Smooth muscle cell (in vitro differentiated cells): ENCODE results near the gene PPP1R3G. TPM values are rescaled to one million over a fixed set of nuclear protein-coding genes. Genes with fewer than 3 reads are reported as not detected.

Experiments
- DNase-seq: peaks from one replicate; lab custom pipeline; 2025; ENCODE audit not compliant: unreplicated experiment; lab: John Stamatoyannopoulos, UW
- H2AFZ ChIP-seq: fragments of 200-600 bp; sonication (generic); 2 replicates; pipeline ENCODE4 v1.6.0; 2016; ENCODE audit warnings: antibody characterized with exemption, low read depth, mild to moderate bottlenecking
- H3F3A ChIP-seq: fragments of 200-600 bp; sonication (generic); 2 replicates; pipeline ENCODE4 v1.6.0; 2017; ENCODE audit warnings: antibody characterized with exemption, low read depth
- H3K27ac ChIP-seq: fragments of 200-600 bp; sonication (generic); 2 replicates; pipeline ENCODE4 v1.5.1; 2016; ENCODE audit warnings: low read depth, mild to moderate bottlenecking
- H3K27me3 ChIP-seq: fragments of 200-600 bp; sonication (generic); 2 replicates; pipeline ENCODE4 v1.6.1; 2016; ENCODE audit warnings: low read depth, mild to moderate bottlenecking
- H3K36me3 ChIP-seq: fragments of 200-600 bp; sonication (generic); 2 replicates; pipeline ENCODE4 v1.5.1; 2016; ENCODE audit warnings: low read depth
- H3K4me1 ChIP-seq: fragments of 200-600 bp; sonication (generic); 2 replicates; pipeline ENCODE4 v1.5.1; 2016; ENCODE audit warnings: low read depth
- H3K4me2 ChIP-seq: fragments of 200-600 bp; sonication (generic); 2 replicates; pipeline ENCODE4 v1.6.0; 2016; ENCODE audit warnings: mild to moderate bottlenecking
- H3K4me3 ChIP-seq: fragments of 200-600 bp; sonication (generic); 2 replicates; pipeline ENCODE4 v1.5.1; 2016; ENCODE audit warnings: mild to moderate bottlenecking
- H3K79me2 ChIP-seq: fragments of 200-600 bp; sonication (generic); 2 replicates; pipeline ENCODE4 v1.6.0; 2016; ENCODE audit warnings: low read depth, mild to moderate bottlenecking
- H3K9ac ChIP-seq: fragments of 200-600 bp; sonication (generic); 2 replicates; pipeline ENCODE4 v1.6.0; 2016; ENCODE audit warnings: low read depth
- H3K9me3 ChIP-seq: fragments of 200-600 bp; sonication (generic); replicated peaks from 2 replicates; pipeline ENCODE4 v1.5.1; 2016; ENCODE audit warnings: low read depth
- H4K20me1 ChIP-seq: fragments of 200-600 bp; sonication (generic); 2 replicates; pipeline ENCODE4 v1.6.0; 2016; ENCODE audit warnings: low read depth
- WGBS: methylation state at CpG from one replicate; pipeline ENCODE4 v1.1.7; 2016; ENCODE audit warnings: low lambda C conversion rate; 5-methylcytosine and 5-hydroxymethylcytosine counted together
- polyA plus RNA-seq: library from polyadenylated mRNA; unstranded; fragments of >200 nt; fragmentation: Nextera tagmentation; extraction: Ambion mirVana; gene quantifications from 2 replicates; pipeline ENCODE4 v1.2.1, GENCODE V29; 2016
- total RNA-seq: library from RNA; depleted of rRNA; stranded (reverse); fragments of >200 nt; gene quantifications from 2 replicates; pipeline ENCODE4 v1.2.3, GENCODE V29; 2014
- TF ChIP-seq, protein P1 (sequence below): fragments of 200-600 bp; sonication (generic); IDR thresholded peaks from 2 replicates; pipeline ENCODE4 v1.5.1; 2017; ENCODE audit warnings: borderline replicate concordance, mild to moderate bottlenecking, antibody characterized with exemption; ENCODE audit not compliant: insufficient read depth, poor library complexity, severe bottlenecking

PPP1R3G gene
- total and polyA plus RNA-seq, 2 experiments from 2014 or later: 0.63 to 1.4 TPM

DNA sequence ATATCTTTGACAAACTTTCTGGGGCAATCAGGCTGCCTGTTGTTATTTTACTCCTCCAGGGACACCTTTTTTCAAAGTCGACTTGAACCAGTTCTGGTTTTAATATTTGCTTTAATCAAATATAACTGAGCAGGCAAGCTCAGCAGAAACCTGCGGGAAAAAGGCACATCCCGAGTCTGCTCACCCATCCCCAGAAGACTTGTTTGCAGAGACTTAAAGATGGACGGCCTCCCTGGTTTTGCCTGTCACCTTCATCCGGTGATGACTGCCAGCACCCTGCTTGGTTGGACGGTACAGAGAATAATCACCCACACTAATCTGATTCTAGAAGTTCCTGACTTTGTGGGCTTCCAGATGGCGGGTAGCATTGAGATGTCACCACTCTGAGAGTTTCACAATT, 36.8 kb downstream of the PPP1R3G start:
- TF ChIP-seq, protein P1, sequence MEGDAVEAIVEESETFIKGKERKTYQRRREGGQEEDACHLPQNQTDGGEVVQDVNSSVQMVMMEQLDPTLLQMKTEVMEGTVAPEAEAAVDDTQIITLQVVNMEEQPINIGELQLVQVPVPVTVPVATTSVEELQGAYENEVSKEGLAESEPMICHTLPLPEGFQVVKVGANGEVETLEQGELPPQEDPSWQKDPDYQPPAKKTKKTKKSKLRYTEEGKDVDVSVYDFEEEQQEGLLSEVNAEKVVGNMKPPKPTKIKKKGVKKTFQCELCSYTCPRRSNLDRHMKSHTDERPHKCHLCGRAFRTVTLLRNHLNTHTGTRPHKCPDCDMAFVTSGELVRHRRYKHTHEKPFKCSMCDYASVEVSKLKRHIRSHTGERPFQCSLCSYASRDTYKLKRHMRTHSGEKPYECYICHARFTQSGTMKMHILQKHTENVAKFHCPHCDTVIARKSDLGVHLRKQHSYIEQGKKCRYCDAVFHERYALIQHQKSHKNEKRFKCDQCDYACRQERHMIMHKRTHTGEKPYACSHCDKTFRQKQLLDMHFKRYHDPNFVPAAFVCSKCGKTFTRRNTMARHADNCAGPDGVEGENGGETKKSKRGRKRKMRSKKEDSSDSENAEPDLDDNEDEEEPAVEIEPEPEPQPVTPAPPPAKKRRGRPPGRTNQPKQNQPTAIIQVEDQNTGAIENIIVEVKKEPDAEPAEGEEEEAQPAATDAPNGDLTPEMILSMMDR: no peak
- H3K36me3 ChIP-seq: no peaks in the 10 kb centered on the region
- H3K9me3 ChIP-seq: no peaks in the 10 kb centered on the region
- peaks cover 3% of the 10 kb centered on the region for H3F3A ChIP-seq
- whole genome bisulfite sequencing: 74% methylated on average over 7 of the region's 7 CpGs
- H4K20me1 ChIP-seq: peaks cover 8% of the 10 kb centered on the region
- DNase-seq: no peak
- no peak overlapping the region for H3K4me3 ChIP-seq
- H3K9ac ChIP-seq: no peak overlapping the region
- H3K4me2 ChIP-seq: no peak overlapping the region
- H2AFZ ChIP-seq: no peak overlapping the region
- H3K27me3 ChIP-seq: no peaks in the 10 kb centered on the region
- H3K4me1 ChIP-seq: peaks cover 6% of the 10 kb centered on the region
- H3K79me2 ChIP-seq: no peaks in the 10 kb centered on the region
- no peak overlapping the region for H3K27ac ChIP-seq

DNA sequence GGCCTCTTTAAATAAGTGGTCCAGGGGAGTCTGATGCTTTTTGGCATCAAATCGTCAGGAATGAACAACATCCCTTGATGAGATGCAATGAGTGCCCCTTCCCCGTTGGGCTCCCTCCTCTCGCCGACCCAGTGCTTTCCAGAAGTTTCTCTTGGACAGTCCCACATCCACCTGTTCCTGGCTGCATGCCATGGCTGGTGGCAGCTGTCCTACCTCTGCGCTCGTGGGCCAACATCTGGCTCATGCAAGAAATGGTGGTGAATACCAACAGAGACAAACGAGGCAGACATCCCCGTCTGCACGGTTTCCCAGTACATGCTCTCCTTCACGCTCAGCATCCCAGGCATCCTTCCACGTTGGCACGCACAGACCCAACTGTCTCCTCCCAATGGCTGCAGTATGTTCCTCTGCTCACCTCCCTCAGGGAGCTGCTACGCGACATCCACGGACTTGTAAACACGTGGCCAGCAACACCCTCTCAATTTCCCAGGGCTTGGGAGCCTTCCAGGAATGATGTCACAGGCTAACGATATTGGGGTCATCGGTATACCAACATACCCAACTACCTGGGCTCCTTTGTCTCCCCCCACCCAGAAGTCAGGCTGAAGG, 37.5 kb downstream of the PPP1R3G start:
- DNase-seq: no peak
- Histone ChIP-seq H3K4me2 (no peak overlapping the region), H3K9ac (no peak overlapping the region), H3K9me3 (no peaks in the 10 kb centered on the region), H3K79me2 (no peaks in the 10 kb centered on the region), H3K27ac (no peak overlapping the region), H3F3A (peaks cover 3% of the 10 kb centered on the region), H3K27me3 (no peaks in the 10 kb centered on the region), H3K4me1 (peaks cover 6% of the 10 kb centered on the region), H3K36me3 (no peaks in the 10 kb centered on the region), H3K4me3 (no peak overlapping the region), H4K20me1 (peaks cover 8% of the 10 kb centered on the region), H2AFZ (no peak overlapping the region)
- TF ChIP-seq, protein P1: no peak
- WGBS: 97% methylated on average over 18 of the region's 18 CpGs

DNA sequence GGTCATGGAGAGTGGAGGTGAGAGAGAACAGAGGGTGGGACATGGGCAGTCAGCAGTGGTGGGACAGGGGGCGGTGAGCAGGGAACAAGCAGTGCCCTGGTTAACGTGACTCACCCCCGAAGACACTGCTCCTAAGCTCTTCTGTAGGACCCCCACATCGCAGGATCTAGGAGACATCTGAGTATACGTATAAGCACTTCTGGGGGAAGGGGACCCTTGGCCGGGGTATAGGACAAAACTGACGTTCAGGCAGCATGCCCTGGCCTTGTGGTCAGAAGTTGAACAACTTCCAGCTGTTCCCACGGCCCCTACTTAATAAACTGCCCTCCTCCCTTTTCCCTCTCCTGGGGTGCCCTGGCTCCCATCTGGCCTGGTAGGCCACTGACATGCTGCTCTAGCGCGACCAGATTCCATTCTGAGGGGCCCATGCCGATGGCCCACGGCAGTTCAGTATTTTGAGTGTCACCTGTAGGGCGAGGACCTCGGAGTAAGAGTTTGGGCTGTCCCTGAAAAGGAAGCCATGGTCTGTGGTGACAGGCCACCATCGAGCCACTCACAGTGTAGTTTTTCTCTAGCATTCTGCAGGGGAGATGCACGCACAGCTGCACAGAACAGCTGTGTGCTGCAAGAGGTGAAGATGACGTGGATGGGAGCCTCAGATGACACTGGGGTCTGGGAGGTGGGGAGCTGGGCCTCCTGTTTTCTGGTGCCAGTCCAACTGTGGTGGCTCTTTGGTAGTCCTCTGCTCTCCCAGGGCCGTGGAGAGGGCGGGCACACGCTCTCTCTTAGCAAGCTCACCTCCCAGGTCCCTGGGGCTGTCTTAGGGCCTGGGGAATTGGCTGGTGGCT, 38.4 kb downstream of the PPP1R3G start:
- Histone ChIP-seq H3K4me1 (peaks cover 6% of the 10 kb centered on the region), H3K4me3 (no peak overlapping the region), H3K27ac (no peak overlapping the region), H3K79me2 (no peaks in the 10 kb centered on the region), H2AFZ (no peak overlapping the region), H3K9me3 (no peaks in the 10 kb centered on the region), H3F3A (peaks cover 3% of the 10 kb centered on the region), H3K4me2 (no peak overlapping the region), H3K36me3 (no peaks in the 10 kb centered on the region), H3K27me3 (no peaks in the 10 kb centered on the region), H3K9ac (no peak overlapping the region), H4K20me1 (peaks cover 8% of the 10 kb centered on the region)
- DNase-seq: no peak
- WGBS: 96% methylated on average over 20 of the region's 20 CpGs
- TF ChIP-seq, protein P1: no peak
